Measurements from ENCODE around the gene CRYBG1. TPM values are rescaled to one million over a fixed set of nuclear protein-coding genes. Genes with fewer than 3 reads are reported as not detected.

Gene CRYBG1
- polyA plus RNA-seq, 4 donors: 21.9 to 39.9 (median 25.2) TPM

DNA sequence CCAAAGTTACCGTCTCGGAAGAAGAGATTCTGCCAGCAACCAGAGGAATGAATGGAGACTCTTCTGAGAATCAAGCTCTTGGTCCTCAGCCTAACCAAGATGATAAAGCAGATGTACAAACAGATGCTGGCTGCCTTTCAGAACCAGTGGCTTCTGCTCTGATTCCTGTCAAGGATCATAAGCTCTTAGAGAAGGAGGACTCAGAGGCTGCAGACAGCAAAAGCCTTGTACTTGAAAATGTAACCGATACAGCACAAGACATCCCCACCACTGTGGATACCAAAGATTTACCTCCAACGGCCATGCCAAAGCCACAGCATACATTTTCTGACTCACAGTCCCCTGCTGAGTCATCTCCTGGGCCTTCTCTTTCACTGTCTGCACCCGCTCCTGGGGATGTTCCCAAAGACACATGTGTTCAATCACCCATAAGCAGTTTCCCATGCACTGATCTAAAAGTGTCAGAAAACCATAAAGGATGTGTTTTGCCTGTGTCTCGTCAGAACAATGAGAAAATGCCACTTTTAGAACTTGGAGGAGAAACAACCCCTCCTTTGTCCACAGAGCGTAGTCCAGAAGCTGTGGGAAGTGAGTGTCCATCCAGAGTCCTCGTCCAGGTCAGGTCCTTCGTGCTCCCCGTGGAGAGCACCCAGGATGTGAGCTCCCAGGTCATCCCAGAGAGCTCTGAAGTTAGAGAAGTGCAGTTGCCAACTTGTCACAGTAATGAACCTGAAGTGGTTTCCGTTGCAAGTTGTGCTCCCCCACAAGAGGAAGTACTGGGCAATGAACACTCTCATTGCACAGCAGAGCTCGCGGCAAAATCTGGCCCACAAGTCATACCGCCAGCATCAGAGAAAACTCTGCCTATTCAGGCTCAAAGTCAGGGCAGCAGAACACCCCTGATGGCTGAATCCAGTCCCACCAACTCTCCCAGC is 159.2 kb downstream of the CRYBG1 start:
- DNase-seq (ENCODE audit: low read depth in 4 of 4, low spot score in 3 of 4): no peak

DNA sequence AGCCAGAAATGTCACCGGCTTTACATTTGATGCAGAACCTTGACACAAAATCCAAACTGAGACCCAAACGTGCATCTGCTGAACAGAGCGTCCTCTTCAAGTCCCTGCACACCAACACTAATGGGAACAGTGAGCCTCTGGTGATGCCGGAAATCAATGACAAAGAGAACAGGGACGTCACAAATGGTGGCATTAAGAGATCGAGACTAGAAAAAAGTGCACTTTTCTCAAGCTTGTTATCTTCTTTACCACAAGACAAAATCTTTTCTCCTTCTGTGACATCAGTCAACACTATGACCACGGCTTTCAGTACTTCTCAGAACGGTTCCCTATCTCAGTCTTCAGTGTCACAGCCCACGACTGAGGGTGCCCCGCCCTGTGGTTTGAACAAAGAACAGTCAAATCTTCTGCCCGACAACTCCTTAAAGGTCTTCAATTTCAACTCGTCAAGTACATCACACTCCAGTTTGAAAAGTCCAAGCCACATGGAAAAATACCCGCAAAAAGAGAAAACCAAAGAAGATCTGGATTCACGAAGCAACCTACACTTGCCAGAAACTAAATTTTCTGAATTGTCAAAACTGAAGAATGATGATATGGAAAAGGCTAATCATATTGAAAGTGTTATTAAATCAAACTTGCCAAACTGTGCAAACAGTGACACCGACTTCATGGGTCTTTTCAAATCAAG is 160.3 kb downstream of the CRYBG1 start:
- DNase-seq (ENCODE audit: low read depth in 4 of 4, low spot score in 3 of 4): no peak

DNA sequence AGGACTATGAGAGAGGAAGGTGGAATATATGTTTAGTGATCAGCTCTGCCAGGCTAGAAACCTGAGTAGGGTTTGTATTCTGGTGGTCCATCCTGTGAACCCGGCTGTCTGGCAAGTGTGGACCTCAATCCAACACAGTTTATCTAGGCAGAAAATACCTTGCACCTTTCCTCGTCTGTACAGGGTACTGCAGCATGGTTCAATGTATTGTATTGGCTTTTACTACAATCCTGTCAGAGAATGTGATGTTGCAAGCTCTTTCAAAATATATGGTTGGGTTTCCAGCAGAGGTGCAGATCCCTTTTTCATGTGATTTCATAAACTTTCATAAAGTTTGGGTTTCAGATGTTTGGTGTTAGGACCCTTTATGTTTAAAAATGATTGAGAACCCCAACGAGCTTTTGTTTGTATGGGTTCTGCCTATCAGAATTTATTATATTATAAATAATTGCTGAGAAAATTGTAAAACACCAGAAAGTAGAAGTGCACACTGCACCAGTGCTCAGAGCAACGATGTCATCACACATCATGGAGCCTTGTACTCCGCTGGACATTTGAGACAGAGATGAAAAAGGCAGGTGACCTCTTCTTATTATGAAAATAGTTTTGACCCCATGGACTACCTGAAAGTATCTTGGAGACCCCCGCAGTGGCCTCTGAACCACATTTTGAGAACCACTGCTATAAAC is 162.2 kb downstream of the CRYBG1 start:
- DNase-seq (ENCODE audit: low read depth in 4 of 4, low spot score in 3 of 4): no peak

DNA sequence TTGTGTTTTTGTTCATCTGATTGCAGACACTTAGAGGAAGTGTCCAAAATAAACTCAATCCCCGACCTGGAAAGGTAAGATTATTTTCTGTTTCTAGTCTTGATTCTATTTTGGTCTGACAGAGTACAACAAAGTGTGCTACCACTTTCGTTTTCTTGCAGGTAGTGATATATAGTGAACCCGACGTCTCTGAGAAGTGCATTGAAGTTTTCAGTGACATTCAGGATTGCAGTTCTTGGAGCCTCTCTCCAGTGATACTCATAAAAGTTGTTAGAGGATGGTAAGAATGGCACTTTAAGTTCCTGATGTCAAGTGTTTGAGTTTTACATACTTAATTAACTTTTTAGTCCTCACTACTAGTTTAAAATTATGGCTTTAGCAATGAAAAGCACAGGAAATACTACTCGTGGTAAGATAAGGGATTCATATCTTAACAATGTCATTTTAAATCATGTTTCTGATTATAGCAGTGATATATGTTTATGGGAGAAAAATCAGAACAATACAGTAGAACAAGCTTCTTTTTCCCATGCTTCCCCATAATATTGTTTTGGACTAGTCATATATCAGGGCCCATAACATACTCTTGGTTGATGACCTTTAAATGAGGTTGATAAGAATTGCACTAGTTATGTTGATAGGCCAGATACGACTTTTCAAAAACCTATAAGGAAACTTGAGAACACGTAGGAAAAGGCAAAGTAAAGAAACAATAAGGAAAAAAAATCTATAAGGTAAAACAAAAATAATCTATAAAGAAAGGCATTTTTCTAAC is 164.8 kb downstream of the CRYBG1 start:
- no peak for DNase-seq (ENCODE audit: low read depth in 4 of 4, low spot score in 3 of 4)

DNA sequence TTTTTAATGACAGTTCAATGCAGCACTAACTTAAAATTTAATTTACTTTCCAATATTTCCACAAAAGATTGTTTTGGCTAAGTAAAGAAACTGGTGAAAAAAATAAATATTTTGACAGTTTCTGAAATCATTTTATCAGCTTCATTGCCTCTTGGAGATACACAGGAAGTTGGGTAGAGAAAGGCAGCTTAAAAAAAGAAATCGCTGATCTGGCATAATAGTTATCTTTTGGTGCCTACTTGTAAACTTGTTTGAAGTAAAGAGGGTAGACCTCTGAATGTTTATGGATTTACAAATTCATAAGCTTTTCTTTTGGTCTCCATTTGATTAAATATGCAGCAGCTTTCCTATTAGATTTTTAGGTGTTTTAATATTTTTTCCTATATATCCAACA is 165.4 kb downstream of the CRYBG1 start:
- no peak for DNase-seq (ENCODE audit: low read depth in 4 of 4, low spot score in 3 of 4)

DNA sequence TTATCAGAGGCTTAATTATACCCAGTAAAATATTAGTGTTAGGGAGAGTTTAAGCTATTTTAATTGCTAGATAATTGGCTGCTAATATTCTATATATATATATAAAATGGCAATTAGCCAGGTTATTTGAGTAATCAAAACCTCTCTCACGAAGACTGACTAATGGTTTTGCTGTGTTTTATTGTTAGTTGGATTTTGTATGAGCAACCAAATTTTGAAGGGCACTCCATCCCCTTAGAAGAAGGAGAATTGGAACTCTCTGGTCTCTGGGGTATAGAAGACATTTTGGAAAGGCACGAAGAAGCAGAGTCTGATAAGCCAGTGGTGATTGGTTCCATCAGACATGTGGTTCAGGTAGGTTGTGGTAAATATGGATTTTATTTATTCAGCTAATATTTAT is 166.6 kb downstream of the CRYBG1 start:
- no peak for DNase-seq (ENCODE audit: low read depth in 4 of 4, low spot score in 3 of 4)

DNA sequence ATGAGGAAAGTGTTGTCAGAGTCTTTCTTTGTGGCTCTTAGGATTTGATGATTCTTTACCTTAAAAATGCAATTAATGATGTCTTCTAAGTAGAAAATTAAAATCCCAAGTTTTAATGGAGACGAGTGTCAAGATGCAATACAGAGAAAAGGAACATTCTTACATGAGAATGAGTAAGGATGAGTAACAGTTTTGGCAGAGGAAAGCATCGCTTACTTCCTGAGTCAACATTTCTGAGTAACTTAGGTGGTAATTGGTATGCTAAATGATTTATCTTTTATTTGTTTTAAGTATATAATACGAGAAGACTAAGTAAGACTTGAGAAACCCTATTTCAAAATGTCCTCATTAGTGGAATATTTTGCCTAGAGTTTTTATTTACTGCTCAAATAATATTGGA is 167.5 kb downstream of the CRYBG1 start:
- DNase-seq (ENCODE audit: low read depth in 4 of 4, low spot score in 3 of 4): no peak

DNA sequence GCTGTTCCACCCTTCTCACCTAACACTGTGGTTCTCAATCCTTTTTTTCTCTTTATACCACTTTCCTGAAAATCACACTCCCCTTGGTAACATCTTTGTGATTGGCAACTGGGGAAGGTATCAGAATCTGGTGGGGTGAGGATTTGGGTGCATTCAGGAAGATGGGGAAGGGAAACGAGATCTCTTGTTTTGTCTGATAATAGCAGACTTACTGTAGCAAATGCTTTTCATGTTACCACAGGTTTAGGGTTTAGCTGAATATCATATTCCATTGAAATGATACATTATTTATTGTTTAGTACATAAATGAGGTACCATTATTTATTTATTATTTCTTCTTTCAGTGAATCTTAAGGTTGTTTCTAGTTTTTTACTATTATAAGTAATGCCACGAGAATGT is 168.0 kb downstream of the CRYBG1 start:
- DNase-seq (ENCODE audit: low read depth in 4 of 4, low spot score in 3 of 4): no peak

DNA sequence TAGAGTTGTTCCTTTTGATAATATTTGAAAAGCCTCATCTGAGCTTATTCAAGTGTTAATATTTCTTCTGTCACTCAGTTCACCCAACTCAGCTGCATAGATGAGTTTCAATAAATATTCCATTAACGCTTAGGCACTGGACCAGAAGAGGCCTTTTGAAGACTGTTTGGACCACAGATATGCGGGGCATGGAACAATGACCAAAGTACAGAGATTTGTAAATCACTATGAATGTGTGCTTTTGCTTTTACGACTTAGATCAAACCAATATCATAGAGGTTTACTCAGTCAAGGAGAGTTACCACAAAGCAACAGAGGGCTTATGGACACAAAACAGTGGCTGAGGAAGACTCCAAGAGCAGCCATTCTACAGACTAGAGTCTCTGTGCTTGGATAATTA is 168.9 kb downstream of the CRYBG1 start:
- DNase-seq (ENCODE audit: low read depth in 4 of 4, low spot score in 3 of 4): no peak

DNA sequence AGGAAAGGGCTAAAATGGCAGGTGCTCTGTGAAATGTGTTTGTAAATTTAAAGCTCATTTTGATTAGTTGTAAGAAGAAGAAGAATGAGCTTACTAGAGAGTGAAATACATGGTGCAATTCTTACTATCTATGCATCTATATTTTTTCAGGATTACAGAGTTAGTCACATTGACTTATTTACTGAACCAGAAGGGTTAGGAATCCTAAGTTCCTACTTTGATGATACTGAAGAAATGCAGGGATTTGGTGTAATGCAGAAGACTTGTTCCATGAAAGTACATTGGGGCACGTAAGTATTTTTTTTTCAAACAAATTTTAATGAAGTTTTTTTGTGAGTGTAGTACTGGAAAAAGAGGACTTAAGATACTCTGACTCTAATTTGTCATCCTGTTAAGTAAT is 169.5 kb downstream of the CRYBG1 start:
- no peak for DNase-seq (ENCODE audit: low read depth in 4 of 4, low spot score in 3 of 4)

DNA sequence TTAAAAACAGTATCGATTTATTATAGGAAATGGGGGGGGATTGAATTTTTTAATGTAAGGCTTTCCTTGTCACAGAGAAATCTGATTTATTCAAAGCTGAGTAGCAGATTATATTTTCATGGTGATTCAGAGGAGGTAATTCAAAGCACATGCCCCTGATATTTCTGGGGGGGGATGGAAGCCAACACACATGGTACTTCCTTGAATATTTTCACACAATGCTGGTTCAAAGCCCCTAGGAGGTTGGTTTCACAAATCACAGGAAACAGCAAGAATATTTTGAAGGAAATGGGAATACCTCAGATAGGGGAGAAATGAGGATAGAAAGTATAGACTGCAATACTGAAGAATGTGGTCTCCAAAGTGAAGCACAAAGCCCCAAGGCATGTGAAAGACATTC is 170.0 kb downstream of the CRYBG1 start:
- DNase-seq (ENCODE audit: low read depth in 4 of 4, low spot score in 3 of 4): no peak

DNA sequence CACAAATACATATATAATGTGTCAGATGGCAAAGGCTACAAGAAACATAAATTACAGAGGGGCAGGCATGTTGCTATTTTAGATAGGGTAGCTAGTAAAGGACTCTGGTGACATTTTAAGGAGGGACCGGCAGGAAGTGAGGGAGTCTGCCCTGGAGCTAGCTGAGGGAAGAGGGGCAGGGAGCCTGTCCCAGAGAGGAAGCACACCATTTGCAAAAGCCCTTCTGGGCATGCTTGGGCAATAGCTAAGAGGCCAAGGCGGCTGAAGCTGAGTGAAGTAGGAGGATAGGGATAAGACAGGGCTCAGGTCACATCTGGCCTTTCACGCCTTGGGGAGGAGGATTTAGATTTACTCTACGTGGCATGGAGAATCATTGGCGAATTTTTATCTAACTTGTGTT is 172.5 kb downstream of the CRYBG1 start:
- DNase-seq (ENCODE audit: low read depth in 4 of 4, low spot score in 3 of 4): no peak

DNA sequence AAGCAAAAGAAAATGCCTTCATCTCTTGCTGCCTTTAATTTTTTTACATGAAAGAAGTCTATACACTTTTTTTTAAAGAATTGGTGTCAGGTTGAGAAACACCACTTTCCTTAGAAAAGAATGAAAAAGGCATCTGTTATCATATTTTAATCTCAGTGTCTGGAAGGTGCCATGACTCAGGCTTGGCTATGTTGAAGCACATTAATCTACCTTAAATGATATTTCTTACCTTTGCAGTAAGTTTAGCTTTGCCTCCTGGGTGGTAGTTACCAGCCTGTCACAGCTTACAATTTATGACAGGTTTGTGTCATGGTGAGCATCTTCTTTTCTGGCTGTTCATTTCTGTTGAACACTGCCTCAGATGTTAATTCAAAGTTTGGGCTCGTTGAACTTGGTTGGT is 173.5 kb downstream of the CRYBG1 start:
- DNase-seq (ENCODE audit: low read depth in 4 of 4, low spot score in 3 of 4): no peak

DNA sequence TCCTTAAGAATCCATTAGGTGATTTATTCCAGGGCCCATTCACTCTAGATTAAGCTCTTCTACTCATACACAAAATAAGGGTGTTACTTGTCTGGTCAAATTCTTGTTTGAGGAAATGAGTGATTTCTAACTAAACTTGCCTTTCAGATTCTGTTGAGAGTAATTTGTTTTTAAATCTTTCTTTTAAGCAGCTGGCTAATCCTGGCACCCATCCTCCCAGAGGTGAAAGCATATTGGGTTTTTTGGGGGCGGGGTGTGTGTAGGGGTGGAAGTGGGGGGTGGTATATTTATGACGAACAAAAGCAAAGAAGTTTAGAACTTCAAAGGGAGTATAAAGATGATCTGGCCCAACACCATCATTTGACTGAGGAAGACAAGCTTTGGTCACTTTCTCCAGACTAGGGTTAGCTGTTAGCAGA is 174.1 kb downstream of the CRYBG1 start:
- no peak for DNase-seq (ENCODE audit: low read depth in 4 of 4, low spot score in 3 of 4)

DNA sequence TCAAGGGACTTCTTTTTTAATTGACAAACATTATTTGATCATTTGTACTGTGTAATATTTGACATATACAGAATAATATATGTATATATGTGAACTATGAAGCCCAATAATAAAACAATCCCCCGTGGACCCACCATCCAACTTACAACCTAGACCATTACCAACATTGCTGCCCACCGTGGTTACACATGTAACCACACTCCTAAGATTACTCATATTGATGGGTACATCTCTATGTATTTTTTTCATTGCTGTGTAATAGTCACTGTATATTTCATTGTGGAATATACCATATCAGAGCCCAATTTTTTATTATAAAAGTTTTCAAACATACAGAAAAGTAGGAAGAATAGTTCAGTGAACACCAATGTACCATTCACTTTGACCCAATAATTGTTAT is 174.5 kb downstream of the CRYBG1 start:
- no peak for DNase-seq (ENCODE audit: low read depth in 4 of 4, low spot score in 3 of 4)

DNA sequence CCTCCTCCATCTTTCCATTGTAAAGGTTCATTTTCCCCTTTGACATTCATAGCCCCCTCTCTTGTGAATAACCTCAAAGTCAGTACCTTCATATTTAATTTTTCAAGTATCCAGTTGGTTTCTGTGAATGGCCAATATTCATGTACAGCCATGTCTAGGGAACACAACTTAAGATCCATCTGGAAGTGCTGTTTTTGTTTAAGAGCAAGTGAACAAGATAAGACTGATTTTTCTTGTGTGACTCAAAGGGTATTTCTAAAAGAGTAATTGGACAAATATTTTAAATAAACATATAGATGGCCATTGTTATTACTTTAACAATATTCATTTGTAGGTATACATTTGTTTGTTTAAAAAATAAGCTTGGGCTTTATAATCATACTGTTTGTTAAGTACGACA is 175.8 kb downstream of the CRYBG1 start:
- no peak for DNase-seq (ENCODE audit: low read depth in 4 of 4, low spot score in 3 of 4)

DNA sequence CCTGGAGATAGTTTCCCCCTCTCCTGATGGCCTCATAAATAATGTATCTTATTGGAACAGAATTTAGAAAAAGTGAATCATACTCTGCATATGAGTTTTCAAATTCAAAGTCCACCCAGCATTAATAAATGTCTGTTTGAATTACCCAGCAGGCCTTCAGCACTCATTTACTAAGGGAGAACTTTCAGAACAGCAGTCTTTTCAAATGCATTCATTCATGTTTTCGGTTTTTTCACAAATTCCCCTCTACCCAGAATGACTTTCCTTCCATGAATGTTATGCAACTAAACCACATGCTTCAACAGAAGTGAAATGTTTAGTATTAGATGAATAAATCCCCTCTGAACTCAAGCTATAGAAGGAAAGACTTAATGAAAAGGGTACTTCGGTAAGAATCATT is 176.3 kb downstream of the CRYBG1 start:
- DNase-seq (ENCODE audit: low read depth in 4 of 4, low spot score in 3 of 4): no peak

DNA sequence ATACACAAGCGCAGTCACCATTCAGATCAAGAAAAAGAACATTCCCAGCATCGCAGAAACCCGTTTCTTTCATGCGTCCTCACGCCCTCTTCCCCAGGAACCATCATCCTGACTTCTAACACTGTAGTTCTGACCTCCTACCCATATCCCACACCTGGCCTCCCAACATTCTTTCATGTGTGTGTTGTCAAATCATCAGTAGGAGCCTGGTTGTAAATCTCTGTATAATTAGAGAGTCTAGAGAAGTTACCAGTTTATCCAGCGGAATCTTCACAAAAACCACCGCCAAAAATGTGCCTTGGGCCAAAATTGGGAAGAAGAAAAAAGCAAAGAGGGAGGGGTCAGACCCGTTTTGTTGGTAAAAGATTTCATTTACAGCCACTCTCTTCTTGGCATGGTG is 177.1 kb downstream of the CRYBG1 start:
- DNase-seq (ENCODE audit: low read depth in 4 of 4, low spot score in 3 of 4): no peak

DNA sequence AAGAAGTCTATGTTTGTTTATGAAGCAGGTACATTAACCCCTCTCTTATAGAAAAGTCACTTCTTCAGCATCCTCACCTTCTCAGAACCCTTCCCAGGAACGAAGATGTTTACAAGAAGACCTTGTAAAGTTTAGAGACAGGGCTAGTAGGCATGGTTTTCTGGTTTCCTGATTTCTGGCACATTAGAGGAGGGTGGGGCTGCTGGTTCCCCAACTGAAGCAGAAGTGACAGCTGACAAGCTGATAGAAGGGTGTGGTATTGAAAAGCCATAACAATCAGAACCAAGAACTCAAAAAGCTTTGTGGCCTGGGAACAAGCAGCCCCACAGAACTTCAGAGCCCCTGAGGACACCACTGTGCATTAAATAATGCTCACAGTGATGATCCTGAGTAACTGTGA is 177.6 kb downstream of the CRYBG1 start:
- DNase-seq (ENCODE audit: low read depth in 4 of 4, low spot score in 3 of 4): no peak

DNA sequence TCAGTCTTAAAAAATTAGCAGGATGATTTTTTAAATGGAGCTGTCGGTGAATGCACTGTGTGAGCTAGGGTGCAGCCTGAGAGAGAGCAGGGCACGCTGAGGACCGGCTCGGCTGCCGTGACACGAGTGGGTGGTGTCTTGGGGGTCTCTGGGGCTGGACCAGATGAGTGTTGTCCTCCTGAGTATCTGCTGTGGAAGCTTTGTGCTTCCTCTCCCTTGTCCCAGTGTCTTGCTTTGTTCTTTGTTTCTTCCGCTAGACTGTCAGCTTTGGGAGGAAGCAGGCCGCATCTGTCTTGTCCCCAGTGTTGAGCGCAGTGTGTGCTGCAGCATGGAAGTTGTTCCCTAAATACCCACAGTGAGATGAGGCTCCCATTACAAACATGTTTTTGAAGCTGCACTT is 179.4 kb downstream of the CRYBG1 start:
- no peak for DNase-seq (ENCODE audit: low read depth in 4 of 4, low spot score in 3 of 4)

DNA sequence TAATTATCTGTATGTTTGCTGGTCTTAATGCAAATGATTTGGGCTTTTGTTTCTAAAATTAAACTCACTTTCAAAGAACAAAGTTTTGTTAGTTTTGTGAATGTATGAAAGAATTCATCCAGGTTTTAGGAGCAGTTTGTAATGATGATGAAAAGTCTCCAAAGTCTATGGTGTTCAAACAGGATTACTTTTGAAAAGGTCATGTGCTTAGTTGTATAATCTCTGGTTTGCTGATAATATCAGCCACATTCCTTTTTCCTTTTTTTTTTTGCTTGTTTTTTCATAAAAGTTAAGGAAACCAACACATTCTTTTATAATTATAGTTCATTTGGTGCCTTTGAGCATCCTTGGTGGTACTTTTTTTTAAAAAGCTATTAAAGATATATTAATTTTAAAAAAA is 179.9 kb downstream of the CRYBG1 start:
- DNase-seq (ENCODE audit: low read depth in 4 of 4, low spot score in 3 of 4): no peak

All from right renal pelvis (tissue), 4 donors.